ENCODE measurements around the gene KHK. TPM values are rescaled to one million over a fixed set of nuclear protein-coding genes. Genes with fewer than 3 reads are reported as not detected.
A peak's percentile ranks its signal among the peaks of the same experiment; 100 is the strongest.

Gene KHK
- total RNA-seq, 1 experiment from 2014 or later, result 9.3 TPM

GRCh38 chr2:27050281-27050995, 36.1 kb upstream of the KHK start:
- H3K9me3 ChIP-seq, result no peaks in the 10 kb centered on the region
- TF ChIP-seq CTCF (IDR thresholded peaks at IDR 0.05; ENCODE audit: insufficient read depth in 1 of 2, low read depth in 1 of 2, low read length in 1 of 2, severe bottlenecking in 1 of 2, unreplicated experiment in 1 of 2), result peak; percentile 37 to 49
- DNase-seq, result peak; percentile 92 to 95
- no TSS peak for BruUV-seq (replicated peaks)
- intact Hi-C loops (cut with micrococcal nuclease; ENCODE audit: unreplicated experiment), result loop anchor here (1.0 kb wide), 4 partner anchors 18 to 89 kb away; partner anchors contain the start of genes KHK and TMEM214
- ChIA-PET CTCF (interaction anchor here (0.7 to 3.3 kb wide), 10 partner anchors 9 to 141 kb away, joined by 3 to 21 read pairs (median 5); partner anchors contain the start of genes KHK and OST4), POLR2A (interaction anchor here (2.1 to 2.5 kb wide), 2 partner anchors 17 to 21 kb away, joined by 9 to 27 read pairs; partner anchors contain the start of genes OST4 and TMEM214)
- Mint-ChIP-seq H3K36me3 (ENCODE audit: insufficient read depth, unreplicated experiment) (peaks cover 49% of the 10 kb centered on the region), H3K4me3 (ENCODE audit: unreplicated experiment) (peak overlapping the region; percentile 80), H3K27ac (ENCODE audit: unreplicated experiment) (peak overlapping the region; percentile 100), H3K4me1 (ENCODE audit: low read depth, unreplicated experiment) (peaks cover 31% of the 10 kb centered on the region), H3K27me3 (ENCODE audit: insufficient read depth, unreplicated experiment) (peaks cover 10% of the 10 kb centered on the region), H3K9me3 (ENCODE audit: unreplicated experiment) (peaks cover 9% of the 10 kb centered on the region)
- H3K27me3 ChIP-seq (replicated peaks; ENCODE audit: control insufficient read depth, insufficient read depth, low read length), result no peaks in the 10 kb centered on the region
- H3K4me1 ChIP-seq, result 0 out of 2 replicates have a peak, but pooled peaks cover 6% of the 10 kb centered on the region
- H3K36me3 ChIP-seq (ENCODE audit: control insufficient read depth, insufficient read depth, low read length), result no peaks in the 10 kb centered on the region
- peak overlapping the region; percentile 96 for H3K4me3 ChIP-seq (ENCODE audit: low read depth, low read length)

GRCh38 chr2:27050996-27051901, 35.3 kb upstream of the KHK start, which contains the start of gene AGBL5:
TSS of gene AGBL5 (plus strand) at chr2:27051668. CDS start at chr2:27052959, 1,291 bp downstream.
- H3K4me3 Mint-ChIP-seq (ENCODE audit: unreplicated experiment), result peak within 1 kb of the TSS; percentile 80
- peak; percentile 97 for DNase-seq
- H3K27ac Mint-ChIP-seq (ENCODE audit: unreplicated experiment), result peak within 1 kb of the TSS; percentile 100
- peaks cover 9% of the 10 kb centered on the region for H3K9me3 Mint-ChIP-seq (ENCODE audit: unreplicated experiment)
- peaks cover 10% of the 10 kb centered on the region for H3K27me3 Mint-ChIP-seq (ENCODE audit: insufficient read depth, unreplicated experiment)
- peak within 1 kb of the TSS; percentile 96 for H3K4me3 ChIP-seq (ENCODE audit: low read depth, low read length)
- ChIA-PET CTCF (interaction anchor here (0.6 to 3.3 kb wide), 10 partner anchors 8 to 302 kb away, joined by 3 to 21 read pairs (median 5); partner anchors contain the start of genes KHK and OST4), POLR2A (interaction anchor here (0.7 to 2.5 kb wide), 5 partner anchors 12 to 107 kb away, joined by 3 to 27 read pairs (median 6); partner anchors contain the start of genes OST4 and TMEM214)
- peaks cover 53% of the 10 kb centered on the region for H3K36me3 Mint-ChIP-seq (ENCODE audit: insufficient read depth, unreplicated experiment)
- intact Hi-C loops (cut with micrococcal nuclease; ENCODE audit: unreplicated experiment), result loop anchor here (1.0 kb wide), 5 partner anchors 19 to 90 kb away; partner anchors contain the start of genes KHK, OST4 and TMEM214
- no peaks in the 10 kb centered on the region for H3K36me3 ChIP-seq (ENCODE audit: control insufficient read depth, insufficient read depth, low read length)
- H3K4me1 ChIP-seq, result 0 out of 2 replicates have a peak, but pooled peaks cover 6% of the 10 kb centered on the region
- peaks cover 31% of the 10 kb centered on the region for H3K4me1 Mint-ChIP-seq (ENCODE audit: low read depth, unreplicated experiment)
- no peak for TF ChIP-seq CTCF (IDR thresholded peaks at IDR 0.05; ENCODE audit: insufficient read depth in 1 of 2, low read depth in 1 of 2, low read length in 1 of 2, severe bottlenecking in 1 of 2, unreplicated experiment in 1 of 2)
- no TSS peak for BruUV-seq (replicated peaks)
- H3K9me3 ChIP-seq, result no peaks in the 10 kb centered on the region
- no peaks in the 10 kb centered on the region for H3K27me3 ChIP-seq (replicated peaks; ENCODE audit: control insufficient read depth, insufficient read depth, low read length)
